Mammary epithelial cell (primary cell): ENCODE results near the gene MPDU1.

ENCODE experiments used
- CTCF ChIP-seq, 2 donors: IDR thresholded peaks in 1 of 2; conservative IDR thresholded peaks in 1 of 2; 2 replicates each; pipeline ENCODE4 v1.5.1; 2011 to 2012; ENCODE audit warnings: inconsistent platforms in 2 of 2, low read length in 2 of 2, mild to moderate bottlenecking in 2 of 2, control low read depth in 1 of 2, low read depth in 1 of 2; ENCODE audit not compliant: insufficient read depth in 1 of 2; ENCODE audit errors: extremely low read depth in 1 of 2
- EZH2 ChIP-seq: IDR thresholded peaks from 2 replicates; pipeline ENCODE4 v1.6.1; 2012; ENCODE audit warnings: low read length, inconsistent platforms, borderline replicate concordance

- TF ChIP-seq CTCF (conservative IDR thresholded peaks at IDR 0.05 in 1 of 2, IDR thresholded peaks at IDR 0.05 in 1 of 2; ENCODE audit: extremely low read depth in 1 of 2, insufficient read depth in 1 of 2, low read depth in 1 of 2, low read length in 2 of 2) (no peak), EZH2 (no peak)
These were observed 37.2 kb downstream of the MPDU1 start for GRCh38 chr17:7620835-7621234.
